ENCODE results near the gene TMEM80. TPM values are rescaled to one million over a fixed set of nuclear protein-coding genes. Genes with fewer than 3 reads are reported as not detected.

The TMEM80 gene
- total RNA-seq, 1 donor from 2014 or later = 1.3 TPM

GRCh38 chr11:655036-655726, 40.4 kb upstream of the TMEM80 start:
- H3K4me1 ChIP-seq = no peaks in the 10 kb centered on the region
- H3K27ac ChIP-seq = no peak overlapping the region
- no peaks in the 10 kb centered on the region for H3K27me3 ChIP-seq
- TF ChIP-seq CTCF (IDR thresholded peaks at IDR 0.05) = no peak
- DNase-seq (ENCODE audit: low spot score in 2 of 2) = no peak
- H3K36me3 ChIP-seq = peaks cover 19 to 57% of the 10 kb centered on the region in 2 donors
- H3K9me3 ChIP-seq = no peaks in the 10 kb centered on the region
- intact Hi-C loops (cut with DNase I) = no loop called here
- H3K4me3 ChIP-seq = no peak overlapping the region

GRCh38 chr11:656426-656825, 39.2 kb upstream of the TMEM80 start:
- H3K27me3 ChIP-seq = no peaks in the 10 kb centered on the region
- H3K9me3 ChIP-seq = no peaks in the 10 kb centered on the region
- H3K4me1 ChIP-seq = no peaks in the 10 kb centered on the region
- H3K4me3 ChIP-seq = no peak overlapping the region
- DNase-seq (ENCODE audit: low spot score in 2 of 2) = no peak
- no peak overlapping the region for H3K27ac ChIP-seq
- TF ChIP-seq CTCF (IDR thresholded peaks at IDR 0.05) = no peak
- H3K36me3 ChIP-seq = peaks cover 27 to 56% of the 10 kb centered on the region in 2 donors
- intact Hi-C loops (cut with DNase I) = no loop called here

GRCh38 chr11:656866-657265, 38.8 kb upstream of the TMEM80 start:
- intact Hi-C loops (cut with DNase I) = no loop called here
- no peaks in the 10 kb centered on the region for H3K9me3 ChIP-seq
- no peak for DNase-seq (ENCODE audit: low spot score in 2 of 2)
- peaks cover 30 to 58% of the 10 kb centered on the region in 2 donors for H3K36me3 ChIP-seq
- H3K27ac ChIP-seq = no peak overlapping the region
- no peak for TF ChIP-seq CTCF (IDR thresholded peaks at IDR 0.05)
- no peak overlapping the region for H3K4me3 ChIP-seq
- H3K27me3 ChIP-seq = no peaks in the 10 kb centered on the region
- no peaks in the 10 kb centered on the region for H3K4me1 ChIP-seq

GRCh38 chr11:657691-658126, 37.9 kb upstream of the TMEM80 start:
- Histone ChIP-seq H3K27ac (no peak overlapping the region), H3K4me3 (no peak overlapping the region), H3K27me3 (no peaks in the 10 kb centered on the region), H3K4me1 (no peaks in the 10 kb centered on the region), H3K36me3 (peaks cover 30 to 53% of the 10 kb centered on the region in 2 donors), H3K9me3 (no peaks in the 10 kb centered on the region)
- DNase-seq (ENCODE audit: low spot score in 2 of 2) = no peak
- intact Hi-C loops (cut with DNase I) = no loop called here
- no peak for TF ChIP-seq CTCF (IDR thresholded peaks at IDR 0.05)

- intact Hi-C loops (cut with DNase I) = no loop called here
- Histone ChIP-seq H3K27me3 (no peaks in the 10 kb centered on the region), H3K27ac (no peak overlapping the region), H3K4me3 (no peak overlapping the region), H3K36me3 (peaks cover 35 to 51% of the 10 kb centered on the region in 2 donors), H3K9me3 (no peaks in the 10 kb centered on the region), H3K4me1 (no peaks in the 10 kb centered on the region)
- DNase-seq (ENCODE audit: low spot score in 2 of 2) = no peak
- no peak for TF ChIP-seq CTCF (IDR thresholded peaks at IDR 0.05)
These were observed 36.0 kb upstream of the TMEM80 start for GRCh38 chr11:659532-660085.
